ENCODE results near the gene KLKB1.
"Not testable (repeated sequence)": the region's sequence is repeated elsewhere in the genome, so short reads cannot be mapped to it uniquely, and the experiment has no call there.

KLKB1 gene

DNA sequence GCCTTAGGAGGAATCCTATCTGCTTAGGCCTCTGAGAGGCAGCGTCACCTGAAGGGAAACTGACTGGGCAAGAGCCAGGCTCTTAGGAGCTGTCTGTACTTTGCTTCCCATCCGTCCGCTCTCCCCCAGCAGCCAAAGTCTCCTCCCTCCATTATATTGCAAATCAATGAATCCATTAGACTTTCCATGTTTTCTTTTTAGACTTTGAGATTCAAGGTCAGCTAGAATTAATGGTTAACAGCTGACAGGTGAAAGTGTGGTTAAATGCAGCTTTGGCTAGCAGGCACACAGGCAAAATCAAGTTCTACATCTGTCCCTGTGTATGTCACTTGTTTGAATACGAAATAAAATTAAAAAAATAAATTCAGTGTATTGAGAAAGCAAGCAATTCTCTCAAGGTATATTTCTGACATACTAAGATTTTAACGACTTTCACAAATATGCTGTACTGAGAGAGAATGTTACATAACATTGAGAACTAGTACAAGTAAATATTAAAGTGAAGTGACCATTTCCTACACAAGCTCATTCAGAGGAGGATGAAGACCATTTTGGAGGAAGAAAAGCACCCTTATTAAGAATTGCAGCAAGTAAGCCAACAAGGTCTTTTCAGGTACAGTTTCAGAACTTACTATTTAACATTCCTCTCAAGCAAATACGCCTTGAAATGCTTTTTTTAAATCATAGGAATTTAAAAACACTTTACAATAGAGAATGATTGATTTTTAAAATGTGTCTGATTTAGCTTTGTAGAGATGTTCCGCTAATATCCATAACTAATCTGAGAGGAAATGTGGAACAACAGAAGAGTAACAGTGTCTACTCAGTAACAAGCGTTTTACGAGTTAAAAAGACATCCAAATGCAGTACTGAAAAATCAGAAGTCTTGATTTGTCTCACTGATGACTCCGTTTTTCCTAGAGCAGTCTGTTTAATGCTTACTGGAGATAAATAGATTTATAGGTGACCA, 38.7 kb downstream of the KLKB1 start, which contains the start of gene F11:
Gene F11 (plus strand): TSS at position 507 of the 970 bp plus-strand sequence. CDS start 948 bp downstream, outside the sequence.
- Histone ChIP-seq H3K36me3 (ENCODE audit: insufficient read depth, low read length) (no peaks in the 10 kb centered on the region), H3K4me3 (ENCODE audit: low read length) (peak within 1 kb of the TSS; percentile 41), H3K9ac (ENCODE audit: low read depth, low read length) (peak within 1 kb of the TSS; percentile 27; the same call in 1 of the 2 replicates), H3K27ac (ENCODE audit: low read depth, low read length) (peak within 1 kb of the TSS; percentile 77), H3K27me3 (ENCODE audit: insufficient read depth, low read length) (no peaks in the 10 kb centered on the region), H3K4me1 (ENCODE audit: insufficient read depth, low read length) (peaks cover 43% of the 10 kb centered on the region), H3K9me3 (ENCODE audit: insufficient read depth, low read depth, low read length) (no peaks in the 10 kb centered on the region; the same call in 1 of the 2 replicates)
- WGBS, result 26% methylated on average over 8 of the region's 10 CpGs

- Histone ChIP-seq H3K4me1 (ENCODE audit: insufficient read depth, low read length) (peaks cover 43% of the 10 kb centered on the region), H3K9ac (ENCODE audit: low read depth, low read length) (peak overlapping the region; percentile 27; the same call in 1 of the 2 replicates), H3K4me3 (ENCODE audit: low read length) (peak overlapping the region; percentile 41), H3K27ac (ENCODE audit: low read depth, low read length) (peak overlapping the region; percentile 77), H3K27me3 (ENCODE audit: insufficient read depth, low read length) (no peaks in the 10 kb centered on the region), H3K36me3 (ENCODE audit: insufficient read depth, low read length) (no peaks in the 10 kb centered on the region), H3K9me3 (ENCODE audit: insufficient read depth, low read depth, low read length) (no peaks in the 10 kb centered on the region; the same call in 1 of the 2 replicates)
- WGBS, result 7% methylated on average over 6 of the region's 8 CpGs
Measured at GRCh38 chr4:186266729-186267456, 39.6 kb downstream of the KLKB1 start.

DNA sequence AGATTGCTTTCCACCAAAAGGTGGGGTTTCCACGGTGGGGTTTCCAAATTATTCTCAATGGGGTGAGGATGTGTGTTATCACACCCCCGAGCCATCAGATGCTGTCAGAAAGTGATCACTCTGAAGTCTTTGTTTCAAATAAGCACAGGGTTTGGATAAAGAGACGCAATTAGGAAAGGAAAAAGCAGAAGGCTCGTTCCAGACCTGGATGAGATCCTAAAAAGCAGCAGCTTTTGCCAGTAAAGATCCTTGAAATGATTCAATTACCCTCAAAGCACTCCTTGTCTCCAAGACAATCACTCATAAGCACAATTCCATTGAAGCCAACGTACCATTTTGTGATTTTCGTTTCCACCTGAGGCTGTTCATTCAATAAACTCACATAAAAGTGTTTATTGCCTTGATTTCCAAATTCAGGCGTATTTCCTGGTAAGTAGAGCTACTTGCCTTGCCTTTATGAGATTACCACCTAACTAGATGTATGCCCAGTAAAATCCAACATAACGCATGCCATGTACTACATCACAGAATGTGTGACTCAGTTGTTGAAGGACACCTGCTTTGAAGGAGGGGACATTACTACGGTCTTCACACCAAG, 43.9 kb downstream of the KLKB1 start:
- Histone ChIP-seq H3K4me1 (ENCODE audit: insufficient read depth, low read length) (peaks cover 19% of the 10 kb centered on the region), H3K27ac (ENCODE audit: low read depth, low read length) (no peak overlapping the region), H3K4me3 (ENCODE audit: low read length) (no peak overlapping the region), H3K9ac (ENCODE audit: low read depth, low read length) (no peak overlapping the region), H3K9me3 (ENCODE audit: insufficient read depth, low read depth, low read length) (no peaks in the 10 kb centered on the region; the same call in 1 of the 2 replicates), H3K27me3 (ENCODE audit: insufficient read depth, low read length) (no peaks in the 10 kb centered on the region), H3K36me3 (ENCODE audit: insufficient read depth, low read length) (no peaks in the 10 kb centered on the region)
- WGBS, result 97% methylated on average over 9 of the region's 9 CpGs

GRCh38 chr4:186272699-186273391, 45.5 kb downstream of the KLKB1 start:
- Histone ChIP-seq H3K4me1 (ENCODE audit: insufficient read depth, low read length) (peaks cover 4% of the 10 kb centered on the region; the same call in 1 of the 2 replicates), H3K27me3 (ENCODE audit: insufficient read depth, low read length) (no peaks in the 10 kb centered on the region), H3K36me3 (ENCODE audit: insufficient read depth, low read length) (no peaks in the 10 kb centered on the region), H3K27ac (ENCODE audit: low read depth, low read length) (no peak overlapping the region), H3K4me3 (ENCODE audit: low read length) (no peak overlapping the region), H3K9ac (ENCODE audit: low read depth, low read length) (no peak overlapping the region), H3K9me3 (ENCODE audit: insufficient read depth, low read depth, low read length) (no peaks in the 10 kb centered on the region; the same call in 1 of the 2 replicates)
- WGBS, result 96% methylated on average over 4 of the region's 4 CpGs

GRCh38 chr4:186273392-186273789, 46.1 kb downstream of the KLKB1 start:
- not testable (repeated sequence) for H3K4me3 ChIP-seq (ENCODE audit: low read length); H3K9ac ChIP-seq (ENCODE audit: low read depth, low read length); H3K4me1 ChIP-seq (ENCODE audit: insufficient read depth, low read length); H3K9me3 ChIP-seq (ENCODE audit: insufficient read depth, low read depth, low read length); H3K27me3 ChIP-seq (ENCODE audit: insufficient read depth, low read length); H3K36me3 ChIP-seq (ENCODE audit: insufficient read depth, low read length); H3K27ac ChIP-seq (ENCODE audit: low read depth, low read length)
- WGBS, result 94% methylated on average over 5 of the region's 5 CpGs

DNA sequence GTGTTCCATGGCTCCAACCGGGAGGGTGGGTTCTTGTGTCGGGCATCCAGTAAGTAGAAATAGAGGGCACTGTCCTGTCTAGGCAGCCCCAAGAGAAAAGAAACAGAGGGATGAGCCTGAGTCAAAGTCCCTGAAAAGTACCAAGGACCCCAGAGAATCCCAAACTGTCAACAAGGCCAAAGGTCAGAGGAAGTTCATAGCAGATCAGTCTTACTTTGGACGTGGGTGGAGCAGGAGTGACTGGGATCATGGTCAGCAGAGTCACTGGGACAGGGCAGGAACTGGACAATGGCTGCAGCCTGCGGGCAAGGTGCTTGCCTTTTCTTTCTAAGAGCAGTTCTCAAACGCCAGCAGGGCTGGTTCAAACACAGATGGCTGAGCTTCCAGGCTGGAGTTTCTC, 56.0 kb downstream of the KLKB1 start:
- no peak overlapping the region for H3K4me3 ChIP-seq (ENCODE audit: low read length)
- H3K27ac ChIP-seq (ENCODE audit: low read depth, low read length), result no peak overlapping the region
- no peaks in the 10 kb centered on the region for H3K9me3 ChIP-seq (ENCODE audit: insufficient read depth, low read depth, low read length)
- no peaks in the 10 kb centered on the region for H3K36me3 ChIP-seq (ENCODE audit: insufficient read depth, low read length)
- H3K27me3 ChIP-seq (ENCODE audit: insufficient read depth, low read length), result no peaks in the 10 kb centered on the region
- no peaks in the 10 kb centered on the region for H3K4me1 ChIP-seq (ENCODE audit: insufficient read depth, low read length)
- H3K9ac ChIP-seq (ENCODE audit: low read depth, low read length), result no peak overlapping the region
- WGBS, result 92% methylated on average over 5 of the region's 5 CpGs

DNA sequence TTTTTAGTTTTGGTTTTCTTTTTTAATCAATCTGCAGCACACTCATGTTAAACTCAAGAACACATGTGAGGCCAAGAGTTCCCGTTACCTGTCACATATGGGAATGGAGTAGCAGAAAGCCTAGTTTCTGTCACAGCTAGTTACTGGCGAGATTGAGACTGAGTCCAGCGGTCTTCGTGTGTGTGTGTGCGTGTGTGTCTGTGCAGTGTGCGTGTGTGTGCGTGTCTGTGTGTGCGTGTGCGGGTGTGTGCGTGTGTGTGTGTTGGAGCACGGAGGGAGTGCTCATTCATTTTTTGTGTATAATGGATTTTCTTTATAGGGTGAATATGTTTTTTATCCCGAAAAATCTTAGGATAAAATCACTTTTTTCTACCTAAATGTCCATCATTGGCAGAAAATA, 57.8 kb downstream of the KLKB1 start:
- Histone ChIP-seq H3K4me1 (ENCODE audit: insufficient read depth, low read length) (no peaks in the 10 kb centered on the region), H3K27ac (ENCODE audit: low read depth, low read length) (no peak overlapping the region), H3K36me3 (ENCODE audit: insufficient read depth, low read length) (no peaks in the 10 kb centered on the region), H3K9me3 (ENCODE audit: insufficient read depth, low read depth, low read length) (no peaks in the 10 kb centered on the region), H3K27me3 (ENCODE audit: insufficient read depth, low read length) (no peaks in the 10 kb centered on the region), H3K9ac (ENCODE audit: low read depth, low read length) (no peak overlapping the region), H3K4me3 (ENCODE audit: low read length) (no peak overlapping the region)
- WGBS, result 94% methylated on average over 11 of the region's 12 CpGs

DNA sequence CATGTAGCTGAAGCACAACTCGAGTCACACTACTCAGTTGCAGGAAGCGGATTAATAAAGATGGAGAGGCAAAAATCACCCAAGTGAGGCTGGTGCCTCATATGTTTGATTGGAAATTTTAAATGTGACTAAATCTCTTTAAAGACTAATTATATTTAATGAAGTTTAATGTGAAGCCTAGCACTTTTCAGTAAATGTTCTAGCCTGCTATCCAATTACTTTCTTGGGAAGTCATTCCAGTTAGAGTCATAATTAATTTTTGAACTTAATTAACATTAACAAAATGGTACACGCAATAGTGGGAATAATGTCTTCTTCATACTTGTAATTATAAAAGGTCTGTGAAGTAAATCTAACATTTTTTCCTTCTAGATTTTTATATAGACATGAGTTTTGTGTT, 59.3 kb downstream of the KLKB1 start:
- WGBS, result 95% methylated on average over 2 of the region's 3 CpGs
- Histone ChIP-seq H3K27ac (ENCODE audit: low read depth, low read length) (no peak overlapping the region), H3K27me3 (ENCODE audit: insufficient read depth, low read length) (no peaks in the 10 kb centered on the region), H3K9me3 (ENCODE audit: insufficient read depth, low read depth, low read length) (no peaks in the 10 kb centered on the region), H3K4me1 (ENCODE audit: insufficient read depth, low read length) (no peaks in the 10 kb centered on the region), H3K36me3 (ENCODE audit: insufficient read depth, low read length) (no peaks in the 10 kb centered on the region), H3K4me3 (ENCODE audit: low read length) (no peak overlapping the region), H3K9ac (ENCODE audit: low read depth, low read length) (no peak overlapping the region)

GRCh38 chr4:186291256-186291890, 64.1 kb downstream of the KLKB1 start:
- Histone ChIP-seq H3K9ac (ENCODE audit: low read depth, low read length) (no peak overlapping the region), H3K27ac (ENCODE audit: low read depth, low read length) (no peak overlapping the region), H3K9me3 (ENCODE audit: insufficient read depth, low read depth, low read length) (no peaks in the 10 kb centered on the region), H3K36me3 (ENCODE audit: insufficient read depth, low read length) (no peaks in the 10 kb centered on the region), H3K27me3 (ENCODE audit: insufficient read depth, low read length) (no peaks in the 10 kb centered on the region), H3K4me3 (ENCODE audit: low read length) (no peak overlapping the region), H3K4me1 (ENCODE audit: insufficient read depth, low read length) (no peaks in the 10 kb centered on the region)
- WGBS, result 95% methylated on average over 10 of the region's 10 CpGs

- Histone ChIP-seq H3K4me1 (ENCODE audit: insufficient read depth, low read length) (no peaks in the 10 kb centered on the region), H3K27ac (ENCODE audit: low read depth, low read length) (no peak overlapping the region), H3K36me3 (ENCODE audit: insufficient read depth, low read length) (no peaks in the 10 kb centered on the region), H3K27me3 (ENCODE audit: insufficient read depth, low read length) (no peaks in the 10 kb centered on the region), H3K9me3 (ENCODE audit: insufficient read depth, low read depth, low read length) (no peaks in the 10 kb centered on the region), H3K4me3 (ENCODE audit: low read length) (no peak overlapping the region), H3K9ac (ENCODE audit: low read depth, low read length) (no peak overlapping the region)
- WGBS, result 92% methylated on average over 9 of the region's 9 CpGs
Measured at GRCh38 chr4:186294160-186294559, 66.9 kb downstream of the KLKB1 start.
